Mesothelial cell of epicardium (in vitro differentiated cells): ENCODE data around the gene GRIA3. TPM values are rescaled to one million over a fixed set of nuclear protein-coding genes. Genes with fewer than 3 reads are reported as not detected.

Experiments used
- DNase-seq, 2 experiments: peaks; one replicate each; pipeline ENCODE4 v3.0.0; 2021; ENCODE audit warnings: low spot score in 2 of 2; ENCODE audit not compliant: unreplicated experiment in 2 of 2
- H3K27ac Mint-ChIP-seq: 2 replicates; pipeline ENCODE4 v1.8.0; 2021; ENCODE audit warnings: mixed read lengths
- H3K27me3 Mint-ChIP-seq: 2 replicates; pipeline ENCODE4 v1.8.0; 2021; ENCODE audit warnings: low read depth, mixed read lengths
- H3K36me3 Mint-ChIP-seq: 2 replicates; pipeline ENCODE4 v1.8.0; 2021; ENCODE audit warnings: mixed read lengths
- H3K4me1 Mint-ChIP-seq: 2 replicates; pipeline ENCODE4 v1.8.0; 2021; ENCODE audit warnings: mixed read lengths
- H3K4me3 Mint-ChIP-seq: 2 replicates; pipeline ENCODE4 v1.8.0; 2021; ENCODE audit warnings: mild to moderate bottlenecking, moderate library complexity, mixed read lengths
- H3K9me3 Mint-ChIP-seq: 2 replicates; pipeline ENCODE4 v1.8.0; 2021; ENCODE audit warnings: mixed read lengths
- CTCF ChIP-seq: fragments of 200-600 bp; sonication (generic); IDR thresholded peaks from one replicate; pipeline ENCODE4 v1.5.0; 2021; ENCODE audit warnings: antibody characterized with exemption; ENCODE audit not compliant: unreplicated experiment
- total RNA-seq: library from RNA; stranded (reverse); gene quantifications from 3 replicates; pipeline ENCODE4 v1.2.1, GENCODE V29; 2021

Gene GRIA3
- total RNA-seq, 1 donor from 2014 or later, result 1.9 TPM

GRCh38 chrX:123254457-123254856, 70.4 kb downstream of the GRIA3 start:
- peaks cover 34% of the 10 kb centered on the region for H3K9me3 Mint-ChIP-seq
- no peak overlapping the region for H3K4me3 Mint-ChIP-seq
- no peak overlapping the region for H3K27ac Mint-ChIP-seq
- no peaks in the 10 kb centered on the region for H3K27me3 Mint-ChIP-seq
- H3K36me3 Mint-ChIP-seq, result no peaks in the 10 kb centered on the region
- TF ChIP-seq CTCF, result no peak
- DNase-seq, result no peak
- H3K4me1 Mint-ChIP-seq, result no peaks in the 10 kb centered on the region

GRCh38 chrX:123256378-123256777, 72.3 kb downstream of the GRIA3 start:
- H3K9me3 Mint-ChIP-seq, result peaks cover 35% of the 10 kb centered on the region
- H3K36me3 Mint-ChIP-seq, result no peaks in the 10 kb centered on the region
- H3K4me3 Mint-ChIP-seq, result no peak overlapping the region
- H3K27me3 Mint-ChIP-seq, result no peaks in the 10 kb centered on the region
- no peak for DNase-seq
- H3K27ac Mint-ChIP-seq, result no peak overlapping the region
- H3K4me1 Mint-ChIP-seq, result no peaks in the 10 kb centered on the region
- TF ChIP-seq CTCF, result no peak

- Mint-ChIP-seq H3K9me3 (peaks cover 20% of the 10 kb centered on the region), H3K36me3 (no peaks in the 10 kb centered on the region), H3K4me3 (no peak overlapping the region), H3K27ac (no peak overlapping the region), H3K27me3 (no peaks in the 10 kb centered on the region), H3K4me1 (peaks cover 9% of the 10 kb centered on the region)
- no peak for DNase-seq
- no peak for TF ChIP-seq CTCF
Observed at GRCh38 chrX:123260920-123261418, 76.9 kb downstream of the GRIA3 start.

GRCh38 chrX:123263270-123263669, 79.2 kb downstream of the GRIA3 start:
- H3K27me3 Mint-ChIP-seq, result no peaks in the 10 kb centered on the region
- DNase-seq, result no peak
- peaks cover 25% of the 10 kb centered on the region for H3K9me3 Mint-ChIP-seq
- peaks cover 9% of the 10 kb centered on the region for H3K4me1 Mint-ChIP-seq
- no peak overlapping the region for H3K27ac Mint-ChIP-seq
- no peak overlapping the region for H3K4me3 Mint-ChIP-seq
- H3K36me3 Mint-ChIP-seq, result no peaks in the 10 kb centered on the region
- no peak for TF ChIP-seq CTCF

- peaks cover 9% of the 10 kb centered on the region for H3K4me1 Mint-ChIP-seq
- H3K27me3 Mint-ChIP-seq, result no peaks in the 10 kb centered on the region
- peaks cover 25% of the 10 kb centered on the region for H3K9me3 Mint-ChIP-seq
- H3K36me3 Mint-ChIP-seq, result no peaks in the 10 kb centered on the region
- no peak for TF ChIP-seq CTCF
- no peak for DNase-seq
- no peak overlapping the region for H3K4me3 Mint-ChIP-seq
- no peak overlapping the region for H3K27ac Mint-ChIP-seq
Observed at GRCh38 chrX:123263747-123264146, 79.7 kb downstream of the GRIA3 start.

- Mint-ChIP-seq H3K9me3 (peaks cover 17% of the 10 kb centered on the region), H3K27ac (no peak overlapping the region), H3K4me3 (no peak overlapping the region), H3K27me3 (no peaks in the 10 kb centered on the region), H3K36me3 (no peaks in the 10 kb centered on the region), H3K4me1 (peaks cover 9% of the 10 kb centered on the region)
- DNase-seq, result no peak
- no peak for TF ChIP-seq CTCF
Observed at GRCh38 chrX:123267220-123267619, 83.1 kb downstream of the GRIA3 start.
